Mesendoderm (in vitro differentiated cells): ENCODE measurements around the gene PFDN2.

Source experiments
- DNase-seq: peaks from one replicate; pipeline ENCODE4 v3.0.0; 2013
- H2AK5ac ChIP-seq: 2 replicates; pipeline ENCODE4 v1.6.1; 2013; ENCODE audit warnings: low read length, inconsistent platforms
- H2BK120ac ChIP-seq: 2 replicates; pipeline ENCODE4 v1.6.1; 2013; ENCODE audit warnings: low read depth, mild to moderate bottlenecking, low read length, moderate library complexity, mixed read lengths
- H2BK15ac ChIP-seq: replicated peaks from 2 replicates; pipeline ENCODE4 v1.6.1; 2013; ENCODE audit warnings: low read depth, mild to moderate bottlenecking, moderate library complexity
- H2BK5ac ChIP-seq: 2 replicates; pipeline ENCODE4 v1.6.1; 2013; ENCODE audit warnings: low read length, inconsistent platforms
- H3K18ac ChIP-seq: 2 replicates; pipeline ENCODE4 v1.6.1; 2013; ENCODE audit warnings: mild to moderate bottlenecking, low read length, mixed read lengths
- H3K23ac ChIP-seq: one replicate; pipeline ENCODE4 v1.6.1; 2013; ENCODE audit warnings: low read length
- H3K27ac ChIP-seq: 2 replicates; pipeline ENCODE4 v1.5.1; 2013; ENCODE audit warnings: low read depth, mild to moderate bottlenecking, inconsistent platforms, low read length, moderate library complexity
- H3K27me3 ChIP-seq: 2 replicates; pipeline ENCODE4 v1.6.1; 2013; ENCODE audit warnings: low read length, control low read depth, mild to moderate bottlenecking, inconsistent platforms; ENCODE audit not compliant: insufficient read depth, poor library complexity
- H3K36me3 ChIP-seq: 2 replicates; pipeline ENCODE4 v1.6.1; 2013; ENCODE audit warnings: low read length, inconsistent platforms; ENCODE audit not compliant: control insufficient read depth, insufficient read depth
- H3K4ac ChIP-seq: one replicate; pipeline ENCODE4 v1.6.1; 2013; ENCODE audit warnings: low read depth, mild to moderate bottlenecking, low read length, moderate library complexity
- H3K4me1 ChIP-seq: 2 replicates; pipeline ENCODE4 v1.6.1; 2013; ENCODE audit warnings: low read depth, low read length, inconsistent platforms; ENCODE audit not compliant: control insufficient read depth
- H3K4me2 ChIP-seq: 2 replicates; pipeline ENCODE4 v1.6.1; 2013; ENCODE audit warnings: low read length
- H3K4me3 ChIP-seq: 2 replicates; pipeline ENCODE4 v1.5.1; 2013; ENCODE audit warnings: mild to moderate bottlenecking, low read length
- H3K56ac ChIP-seq: one replicate; pipeline ENCODE4 v1.6.1; 2013; ENCODE audit warnings: low read length
- H3K79me1 ChIP-seq: 2 replicates; pipeline ENCODE4 v1.6.1; 2013; ENCODE audit warnings: low read length, inconsistent platforms
- H3K79me2 ChIP-seq: 2 replicates; pipeline ENCODE4 v1.6.1; 2013; ENCODE audit warnings: mild to moderate bottlenecking, low read length; ENCODE audit not compliant: control insufficient read depth, insufficient read depth
- H3K9ac ChIP-seq: 2 replicates; pipeline ENCODE4 v1.6.1; 2013; ENCODE audit warnings: low read length, inconsistent platforms
- H4K5ac ChIP-seq: one replicate; pipeline ENCODE4 v1.6.1; 2013; ENCODE audit warnings: low read length
- H4K8ac ChIP-seq: one replicate; pipeline ENCODE4 v1.6.1; 2013; ENCODE audit warnings: low read depth, mild to moderate bottlenecking, control low read depth, low read length, moderate library complexity
- WGBS: extraction: QIAGEN DNeasy Blood & Tissue Kit; methylation state at CpG from one replicate; pipeline ENCODE4 v1.1.7; 2013; ENCODE audit warnings: low lambda C conversion rate, missing lambda C conversion rate; ENCODE audit not compliant: insufficient coverage; ENCODE audit errors: extremely low coverage; 5-methylcytosine and 5-hydroxymethylcytosine counted together

PFDN2 gene

DNA sequence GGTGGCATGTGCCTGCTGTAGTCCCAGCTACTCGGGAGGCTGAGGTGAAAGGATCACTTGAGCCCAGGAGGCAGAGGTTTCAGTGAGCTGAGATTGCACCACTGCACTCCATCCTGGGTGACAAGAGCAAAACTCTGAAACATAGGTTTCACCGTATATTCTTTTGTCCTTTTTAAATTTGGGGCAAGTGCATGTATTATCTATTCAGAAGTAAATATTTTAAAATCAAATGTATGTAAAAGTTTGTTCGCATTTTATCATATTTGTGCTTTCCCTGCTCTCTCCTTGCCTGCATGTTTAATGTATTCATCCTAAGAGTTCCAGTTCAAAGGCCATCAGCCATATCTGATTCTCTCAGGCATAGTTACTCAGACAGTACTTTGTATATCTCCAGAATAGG is 28.0 kb upstream of the PFDN2 start:
- Histone ChIP-seq H3K56ac (no peak overlapping the region), H3K79me2 (no peaks in the 10 kb centered on the region), H3K18ac (no peak overlapping the region), H3K23ac (no peak overlapping the region), H3K4me3 (no peak overlapping the region), H3K27ac (no peak overlapping the region), H3K79me1 (no peaks in the 10 kb centered on the region), H2BK5ac (no peak overlapping the region), H3K27me3 (no peaks in the 10 kb centered on the region), H3K9ac (no peak overlapping the region), H3K4me1 (no peaks in the 10 kb centered on the region), H2BK15ac (no peak overlapping the region), H4K8ac (no peak overlapping the region), H3K4ac (no peak overlapping the region), H2BK120ac (no peak overlapping the region), H4K5ac (no peak overlapping the region), H2AK5ac (no peak overlapping the region), H3K36me3 (no peaks in the 10 kb centered on the region), H3K4me2 (no peak overlapping the region)
- WGBS: no CpG with 5 or more reads among the region's 3 CpGs
- DNase-seq: no peak

DNA sequence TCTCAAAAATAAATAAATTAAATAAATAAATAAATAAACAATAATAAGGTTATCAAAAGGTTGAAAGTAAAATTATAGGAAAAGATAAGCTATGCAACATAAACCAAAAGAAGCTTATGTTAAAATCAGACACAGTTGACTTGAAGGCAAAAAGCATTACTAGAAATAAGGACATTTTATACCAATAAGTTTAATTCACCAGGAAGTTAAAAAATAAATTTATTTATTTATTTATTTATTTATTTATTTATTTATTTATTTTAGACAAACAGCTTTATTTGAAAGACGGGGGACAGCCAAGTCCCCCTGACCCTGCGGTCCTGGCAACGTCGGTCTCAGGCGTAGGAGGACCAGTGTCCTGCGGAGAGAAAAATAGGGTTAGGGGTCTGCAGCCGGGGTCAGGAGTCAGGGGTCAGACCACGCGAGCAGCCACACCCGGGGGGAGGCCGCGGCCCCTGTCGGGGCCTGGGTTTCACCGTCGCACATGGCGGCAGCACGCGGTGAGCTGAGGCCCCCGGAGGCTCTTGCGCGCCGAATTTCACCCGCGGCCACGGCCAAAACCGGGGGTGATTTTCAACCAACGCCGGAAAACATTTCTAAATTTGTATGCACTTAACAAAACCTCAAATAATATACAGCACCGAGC is 23.0 kb upstream of the PFDN2 start:
- H3K4ac ChIP-seq: no peak overlapping the region
- H3K18ac ChIP-seq: no peak overlapping the region
- H2AK5ac ChIP-seq: no peak overlapping the region
- no peaks in the 10 kb centered on the region for H3K27me3 ChIP-seq
- no CpG with 5 or more reads among the region's 29 CpGs for WGBS
- H3K4me2 ChIP-seq: no peak overlapping the region
- no peaks in the 10 kb centered on the region for H3K4me1 ChIP-seq
- no peak overlapping the region for H4K5ac ChIP-seq
- H4K8ac ChIP-seq: no peak overlapping the region
- no peak overlapping the region for H3K56ac ChIP-seq
- H3K79me2 ChIP-seq: no peaks in the 10 kb centered on the region
- H3K36me3 ChIP-seq: no peaks in the 10 kb centered on the region
- no peak overlapping the region for H3K23ac ChIP-seq
- no peaks in the 10 kb centered on the region for H3K79me1 ChIP-seq
- no peak overlapping the region for H2BK5ac ChIP-seq
- DNase-seq: no peak
- H2BK15ac ChIP-seq: no peak overlapping the region
- H2BK120ac ChIP-seq: no peak overlapping the region
- H3K9ac ChIP-seq: no peak overlapping the region
- H3K27ac ChIP-seq: no peak overlapping the region
- no peak overlapping the region for H3K4me3 ChIP-seq

DNA sequence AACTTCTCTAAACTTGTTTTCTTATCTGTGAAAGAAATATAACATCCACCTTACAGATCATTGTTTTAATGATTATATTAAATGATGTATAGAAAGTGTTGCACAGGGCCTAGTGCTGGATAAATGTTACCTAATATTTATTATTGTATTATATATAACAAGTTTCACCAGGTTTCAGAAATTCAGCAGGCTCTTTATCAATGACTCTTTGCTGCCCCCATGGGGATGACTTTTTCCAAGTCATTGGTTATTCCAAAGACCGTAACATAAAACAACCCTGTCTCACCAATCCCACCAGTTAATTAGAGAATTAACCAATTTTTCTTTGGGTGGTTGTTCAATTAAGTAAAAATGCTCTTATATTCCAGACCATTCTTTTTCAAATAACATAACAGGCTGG is 21.9 kb upstream of the PFDN2 start:
- no peak overlapping the region for H4K5ac ChIP-seq
- H3K79me2 ChIP-seq: peaks cover 4% of the 10 kb centered on the region
- H3K4me1 ChIP-seq: no peaks in the 10 kb centered on the region
- H3K27me3 ChIP-seq: no peaks in the 10 kb centered on the region
- H2BK5ac ChIP-seq: no peak overlapping the region
- no peaks in the 10 kb centered on the region for H3K79me1 ChIP-seq
- no peak overlapping the region for H2BK120ac ChIP-seq
- H3K56ac ChIP-seq: no peak overlapping the region
- no peak overlapping the region for H3K4me2 ChIP-seq
- no peak overlapping the region for H2BK15ac ChIP-seq
- no CpG with 5 or more reads among the region's 1 CpG for WGBS
- H3K4ac ChIP-seq: no peak overlapping the region
- H3K4me3 ChIP-seq: no peak overlapping the region
- no peak overlapping the region for H4K8ac ChIP-seq
- H3K18ac ChIP-seq: no peak overlapping the region
- no peak overlapping the region for H2AK5ac ChIP-seq
- no peaks in the 10 kb centered on the region for H3K36me3 ChIP-seq
- no peak overlapping the region for H3K9ac ChIP-seq
- no peak overlapping the region for H3K27ac ChIP-seq
- peak; percentile 60 for DNase-seq
- no peak overlapping the region for H3K23ac ChIP-seq

DNA sequence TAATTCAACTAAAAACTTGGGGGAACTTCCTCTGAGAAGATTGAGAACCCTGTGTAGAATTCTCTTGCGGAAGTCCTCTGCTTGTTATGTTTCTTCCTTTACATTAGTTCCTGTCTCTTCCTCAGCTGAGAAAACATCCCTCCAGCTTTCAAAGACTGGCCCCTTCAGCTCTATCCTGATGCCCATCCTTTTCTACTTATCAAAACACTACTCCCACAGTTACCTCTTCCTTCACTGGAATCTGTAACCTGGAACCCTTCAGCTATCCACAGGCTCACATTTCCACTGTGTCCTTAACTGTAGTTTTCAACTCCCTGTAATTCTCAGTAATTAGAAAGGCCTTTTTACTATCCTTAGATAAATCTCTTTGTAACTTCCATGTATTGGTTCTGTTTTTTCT is 20.6 kb upstream of the PFDN2 start:
- H3K4ac ChIP-seq: no peak overlapping the region

DNA sequence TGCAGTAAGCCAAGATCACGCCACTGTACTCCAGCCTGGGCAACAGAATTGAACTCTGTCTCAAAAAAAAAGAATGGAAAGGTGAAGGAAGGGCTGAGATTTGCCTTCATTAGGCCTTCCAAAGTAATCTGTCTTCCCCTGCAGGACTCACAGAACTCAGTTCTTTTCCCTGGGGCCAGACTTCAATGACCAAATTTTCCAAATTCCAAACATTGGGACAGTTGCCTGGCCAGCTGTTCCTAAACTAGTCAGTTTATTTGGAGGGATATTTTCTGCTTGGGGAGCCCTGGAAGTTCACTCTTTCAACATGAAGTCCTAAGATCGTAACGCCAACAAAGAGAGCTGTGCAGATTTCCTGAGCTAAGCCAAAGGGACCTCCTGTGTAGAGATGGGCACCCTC is 20.0 kb upstream of the PFDN2 start:
- Histone ChIP-seq H3K27ac (no peak overlapping the region), H4K5ac (no peak overlapping the region), H3K23ac (no peak overlapping the region), H3K4me2 (no peak overlapping the region), H3K27me3 (no peaks in the 10 kb centered on the region), H2BK15ac (no peak overlapping the region), H2BK5ac (no peak overlapping the region), H3K4me3 (no peak overlapping the region), H2BK120ac (no peak overlapping the region), H4K8ac (no peak overlapping the region), H3K56ac (no peak overlapping the region), H2AK5ac (no peak overlapping the region), H3K18ac (no peak overlapping the region), H3K4me1 (no peaks in the 10 kb centered on the region), H3K79me1 (peaks cover 2% of the 10 kb centered on the region), H3K36me3 (no peaks in the 10 kb centered on the region), H3K9ac (no peak overlapping the region), H3K79me2 (peaks cover 6% of the 10 kb centered on the region), H3K4ac (no peak overlapping the region)
- peak; percentile 30 for DNase-seq
- no CpG with 5 or more reads among the region's 3 CpGs for WGBS

More for the DNA sequence above, 20.6 kb upstream of the PFDN2 start:
- no peaks in the 10 kb centered on the region for H3K36me3 ChIP-seq
- no peak overlapping the region for H3K56ac ChIP-seq
- no peaks in the 10 kb centered on the region for H3K4me1 ChIP-seq
- H3K23ac ChIP-seq: no peak overlapping the region
- H3K27me3 ChIP-seq: no peaks in the 10 kb centered on the region
- no peak overlapping the region for H4K8ac ChIP-seq
- no peak overlapping the region for H3K4me3 ChIP-seq
- H3K18ac ChIP-seq: no peak overlapping the region
- no peak overlapping the region for H3K4me2 ChIP-seq
- peaks cover 6% of the 10 kb centered on the region for H3K79me2 ChIP-seq
- DNase-seq: no peak
- H3K27ac ChIP-seq: no peak overlapping the region
- H2AK5ac ChIP-seq: no peak overlapping the region
- H2BK120ac ChIP-seq: no peak overlapping the region
- no peak overlapping the region for H2BK15ac ChIP-seq
- peaks cover 2% of the 10 kb centered on the region for H3K79me1 ChIP-seq
- no peak overlapping the region for H2BK5ac ChIP-seq
- no CpG with 5 or more reads among the region's 1 CpG for WGBS
- no peak overlapping the region for H4K5ac ChIP-seq
- H3K9ac ChIP-seq: no peak overlapping the region

DNA sequence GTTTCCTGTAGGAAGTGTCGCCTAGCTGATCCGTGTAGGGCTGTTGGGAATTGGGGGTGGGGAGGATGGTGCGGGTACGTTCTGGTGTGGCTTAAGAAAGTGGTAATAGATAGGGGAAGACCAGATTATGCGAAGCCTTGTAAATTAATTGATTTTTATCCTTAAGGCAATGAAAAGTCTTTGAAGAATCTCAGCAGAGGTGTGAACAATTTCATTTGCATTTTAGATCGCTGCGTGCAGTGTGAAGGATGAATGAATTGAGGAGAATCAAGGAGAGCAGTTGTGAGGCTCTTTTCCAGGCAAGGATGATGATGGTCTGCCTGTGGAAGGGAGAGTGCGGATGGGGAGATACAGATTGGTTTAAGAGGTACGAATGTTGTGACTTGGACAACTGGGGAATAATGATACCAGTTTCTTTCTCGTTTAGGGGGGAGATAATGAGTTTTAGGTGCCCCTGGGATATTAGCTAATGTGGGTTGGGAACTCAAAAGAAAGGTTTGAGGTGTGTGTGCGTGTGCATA is 15.4 kb upstream of the PFDN2 start:
- Histone ChIP-seq H3K23ac (peak overlapping the region; percentile 4), H3K18ac (peak overlapping the region; percentile 82), H3K4me2 (peak overlapping the region; percentile 88), H3K79me1 (peaks cover 12% of the 10 kb centered on the region), H3K9ac (peak overlapping the region; percentile 80), H3K27ac (peak overlapping the region; percentile 98), H2BK15ac (no peak overlapping the region), H3K4ac (peak overlapping the region; percentile 76), H3K56ac (peak overlapping the region; percentile 84), H2BK120ac (no peak overlapping the region), H4K5ac (no peak overlapping the region), H3K27me3 (no peaks in the 10 kb centered on the region), H4K8ac (peak overlapping the region; percentile 14), H3K4me3 (peak overlapping the region; percentile 75), H2BK5ac (peak overlapping the region; percentile 66), H3K36me3 (peaks cover 1% of the 10 kb centered on the region), H3K4me1 (peaks cover 11% of the 10 kb centered on the region), H3K79me2 (peaks cover 36% of the 10 kb centered on the region), H2AK5ac (peak overlapping the region; percentile 16)
- no CpG with 5 or more reads among the region's 11 CpGs for WGBS
- no peak for DNase-seq
